ENCODE measurements around the gene BEST1. TPM values are rescaled to one million over a fixed set of nuclear protein-coding genes. Genes with fewer than 3 reads are reported as not detected.

BEST1 gene
- total and polyA plus RNA-seq, 2 of the 13 experiments (the other 11 are each of a cell fraction or from before 2014, with no cell fraction given): 0.09 to 0.65 TPM

GRCh38 chr11:61972672-61973475 is 22.7 kb downstream of the BEST1 start (continued):
- TF ChIP-seq, protein P1, sequence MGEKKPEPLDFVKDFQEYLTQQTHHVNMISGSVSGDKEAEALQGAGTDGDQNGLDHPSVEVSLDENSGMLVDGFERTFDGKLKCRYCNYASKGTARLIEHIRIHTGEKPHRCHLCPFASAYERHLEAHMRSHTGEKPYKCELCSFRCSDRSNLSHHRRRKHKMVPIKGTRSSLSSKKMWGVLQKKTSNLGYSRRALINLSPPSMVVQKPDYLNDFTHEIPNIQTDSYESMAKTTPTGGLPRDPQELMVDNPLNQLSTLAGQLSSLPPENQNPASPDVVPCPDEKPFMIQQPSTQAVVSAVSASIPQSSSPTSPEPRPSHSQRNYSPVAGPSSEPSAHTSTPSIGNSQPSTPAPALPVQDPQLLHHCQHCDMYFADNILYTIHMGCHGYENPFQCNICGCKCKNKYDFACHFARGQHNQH (CRISPR knock-in tag; IDR thresholded peaks at IDR 0.05): peak; percentile 88
- no peak for TF ChIP-seq NFE2 (CRISPR knock-in tag; IDR thresholded peaks at IDR 0.05)
- TF ChIP-seq ZNF589 (CRISPR knock-in tag; conservative IDR thresholded peaks at IDR 0.05): peak; percentile 48; the same call in 1 of the 2 replicates
- TF ChIP-seq ZMYM2 (CRISPR knock-in tag; IDR thresholded peaks at IDR 0.05): peak; percentile 82
- peak; percentile 71; the same call in 1 of the 2 replicates for TF ChIP-seq ZNF749 (CRISPR knock-in tag; IDR thresholded peaks at IDR 0.05; ENCODE audit: borderline replicate concordance)
- TF ChIP-seq SRSF4 (IDR thresholded peaks at IDR 0.05; ENCODE audit: low read depth, low read length, poor library complexity, severe bottlenecking): no peak
- TF ChIP-seq KAT2B (IDR thresholded peaks at IDR 0.05; ENCODE audit: borderline replicate concordance, low read depth, low read length): no peak
- TF ChIP-seq POLR2AphosphoS2 (IDR thresholded peaks at IDR 0.05; ENCODE audit: low read depth, low read length): no peak; the same call in 1 of the 2 replicates
- no peak for TF ChIP-seq ZBTB40 (IDR thresholded peaks at IDR 0.05)
- no peak for TF ChIP-seq ZBTB40 (CRISPR knock-in tag; IDR thresholded peaks at IDR 0.05)
- TF ChIP-seq ZNF704 (CRISPR knock-in tag; IDR thresholded peaks at IDR 0.05; ENCODE audit: borderline replicate concordance): no peak
- TF ChIP-seq ONECUT2 (CRISPR knock-in tag; IDR thresholded peaks at IDR 0.05): no peak
- TF ChIP-seq KDM3A (CRISPR knock-in tag; IDR thresholded peaks at IDR 0.05; ENCODE audit: low read depth): no peak; the same call in 1 of the 2 replicates
- no peak for TF ChIP-seq ZNF317 (CRISPR knock-in tag; IDR thresholded peaks at IDR 0.05)
- TF ChIP-seq YEATS4 (CRISPR knock-in tag; IDR thresholded peaks at IDR 0.05; ENCODE audit: borderline replicate concordance): peak; percentile 70; the same call in 1 of the 2 replicates
- no peak for TF ChIP-seq ATRX (CRISPR knock-in tag; IDR thresholded peaks at IDR 0.05; ENCODE audit: borderline replicate concordance)
- 0 out of 2 replicates have a peak, but pooled peaks have one; percentile 79 for TF ChIP-seq CAMTA2 (CRISPR knock-in tag; IDR thresholded peaks at IDR 0.05; ENCODE audit: borderline replicate concordance)
- no peak for TF ChIP-seq SETDB1 (CRISPR knock-in tag; IDR thresholded peaks at IDR 0.05; ENCODE audit: borderline replicate concordance)
